Activated naive CD4-positive, alpha-beta T cell treated with Interleukin-2 at 50 U/mL for 16 hours (primary cell): Measurements from ENCODE around the gene GRM1.
"Not testable (repeated sequence)": the region's sequence is repeated elsewhere in the genome, so short reads cannot be mapped to it uniquely, and the experiment has no call there.

ENCODE experiments used
- DNase-seq: peaks from one replicate; pipeline ENCODE4 v3.0.0-alpha.2; 2020

Gene GRM1

GRCh38 chr6:146200176-146200575, 171.3 kb downstream of the GRM1 start:
- DNase-seq: no peak

GRCh38 chr6:146202570-146202969, 173.7 kb downstream of the GRM1 start:
- no peak for DNase-seq

DNA sequence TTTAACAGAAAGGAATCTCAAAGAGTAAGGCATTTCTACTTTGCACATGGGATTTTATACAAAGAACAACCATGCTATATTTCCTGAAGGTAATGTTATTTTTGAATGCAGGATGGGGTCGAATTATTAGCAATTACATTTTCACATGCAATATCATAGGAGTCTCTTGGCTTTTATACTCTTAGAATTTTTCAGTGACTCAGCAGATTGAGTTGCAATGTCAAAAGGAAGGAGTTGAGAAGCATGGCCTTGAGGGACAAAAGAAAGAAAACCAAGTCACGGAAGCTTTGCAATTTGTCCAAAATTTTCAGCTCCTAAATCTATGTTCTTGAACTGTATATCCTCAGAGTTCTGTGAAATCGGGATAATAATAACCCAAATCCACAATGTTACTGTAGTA, 181.1 kb downstream of the GRM1 start:
- no peak for DNase-seq

- DNase-seq: no peak
Measured at GRCh38 chr6:146210406-146211083, 181.7 kb downstream of the GRM1 start.

GRCh38 chr6:146211646-146212045, 182.8 kb downstream of the GRM1 start:
- DNase-seq: no peak

GRCh38 chr6:146212781-146213180, 183.9 kb downstream of the GRM1 start:
- DNase-seq: no peak

DNA sequence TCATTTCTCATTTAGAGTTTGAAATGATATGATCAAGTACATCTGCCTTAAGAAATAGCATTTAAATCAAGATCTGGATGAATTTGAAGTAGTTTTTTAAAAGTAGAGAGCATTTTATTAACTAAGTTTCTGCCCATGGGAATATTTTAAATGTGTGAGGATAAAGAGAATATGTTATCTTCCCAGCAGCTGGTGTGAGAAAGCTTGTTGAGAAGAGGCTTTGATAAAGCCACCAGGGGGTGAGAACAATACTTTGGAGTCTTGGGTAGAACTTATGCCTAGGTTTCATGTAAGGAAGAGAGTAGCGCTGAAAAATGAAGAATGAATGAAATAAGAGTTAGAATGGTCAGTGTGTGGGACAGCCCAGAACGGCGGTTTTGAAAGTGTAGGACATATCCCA, 190.2 kb downstream of the GRM1 start:
- no peak for DNase-seq

DNA sequence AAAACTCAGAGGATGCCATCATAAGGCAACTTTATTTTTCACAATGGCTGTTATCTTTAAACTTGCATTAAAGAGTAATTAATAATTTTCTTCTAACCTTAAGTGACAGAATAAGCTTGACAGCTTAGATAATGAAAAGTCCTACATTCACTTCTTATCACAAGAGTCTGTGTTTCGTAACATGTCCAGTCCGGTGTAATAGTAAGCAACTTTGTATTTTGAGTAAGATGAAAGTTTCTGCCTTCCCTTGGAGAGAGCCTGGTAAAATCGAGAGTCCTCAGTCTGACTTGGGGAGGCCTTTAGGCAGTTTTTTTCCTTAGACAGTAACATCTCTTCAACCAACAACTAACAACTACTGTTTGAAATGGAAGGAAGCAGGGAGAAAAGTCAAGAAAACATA, 195.6 kb downstream of the GRM1 start:
- DNase-seq: no peak

DNA sequence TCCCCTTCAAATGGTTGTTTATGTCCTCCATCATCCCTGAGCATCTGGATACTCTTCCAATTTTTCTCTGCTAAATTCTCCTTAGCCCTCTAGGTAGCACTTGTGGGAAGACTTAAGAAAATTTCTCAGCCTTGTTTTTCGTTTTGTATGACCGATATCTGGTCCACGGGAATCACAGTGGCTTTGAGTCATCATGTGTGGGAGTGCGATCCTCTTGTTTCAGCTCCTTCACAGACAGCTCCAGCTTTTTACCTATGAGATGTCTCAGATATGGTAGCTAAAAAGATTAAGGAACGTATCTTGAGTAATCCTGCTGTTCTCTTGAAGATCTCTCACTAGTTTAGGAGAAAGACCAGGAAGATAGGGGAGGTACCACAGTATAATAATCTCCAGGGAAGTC, 196.1 kb downstream of the GRM1 start:
- DNase-seq: no peak

- no peak for DNase-seq
Measured at GRCh38 chr6:146240322-146240721, 211.5 kb downstream of the GRM1 start.

- no peak for DNase-seq
Measured at GRCh38 chr6:146240807-146241206, 211.9 kb downstream of the GRM1 start.

- DNase-seq: not testable (repeated sequence)
Measured at GRCh38 chr6:146243646-146244045, 214.8 kb downstream of the GRM1 start.

DNA sequence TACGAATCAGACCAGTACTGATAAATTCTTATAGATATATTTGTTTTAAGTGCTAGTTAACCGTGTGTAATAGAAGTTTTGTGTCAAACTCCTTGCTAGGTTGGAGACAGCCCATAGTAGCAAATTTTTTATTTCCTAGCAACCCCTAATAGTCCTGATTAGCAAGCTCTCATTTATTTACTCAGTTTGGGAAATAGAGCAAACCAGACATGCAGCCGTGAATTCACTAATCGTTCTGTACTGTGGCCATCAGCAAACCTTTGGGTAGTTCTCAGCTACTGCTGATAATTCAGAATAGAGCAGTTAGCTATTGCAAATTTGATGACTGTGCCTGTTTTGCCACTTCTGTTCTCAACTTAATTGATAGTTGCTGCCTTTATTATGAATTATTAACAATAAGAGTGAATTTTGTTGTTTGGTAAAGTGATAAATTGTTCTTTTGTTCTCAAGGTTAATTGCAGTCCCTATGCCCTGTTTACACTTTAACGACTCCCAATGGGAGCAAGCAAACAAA, 215.8 kb downstream of the GRM1 start:
- no peak for DNase-seq

DNA sequence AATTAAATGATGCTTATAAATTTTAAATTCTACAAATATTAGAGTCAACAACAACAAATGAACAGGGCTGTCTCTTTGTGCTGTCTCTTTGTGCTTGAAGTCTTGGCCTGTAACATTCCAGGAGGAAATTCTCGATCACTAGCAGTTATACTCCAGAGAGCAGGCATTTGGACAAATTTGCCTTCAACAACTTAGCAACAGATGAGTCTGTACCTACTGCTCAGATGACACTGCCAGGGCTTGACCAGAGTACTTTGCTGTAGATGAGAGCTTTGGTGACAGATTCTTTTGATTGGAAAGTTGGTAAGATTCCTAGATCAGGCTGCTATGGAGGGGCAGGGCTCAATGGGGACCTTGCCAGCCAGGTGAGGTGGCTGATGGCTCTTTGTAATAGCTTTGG, 217.2 kb downstream of the GRM1 start:
- no peak for DNase-seq

DNA sequence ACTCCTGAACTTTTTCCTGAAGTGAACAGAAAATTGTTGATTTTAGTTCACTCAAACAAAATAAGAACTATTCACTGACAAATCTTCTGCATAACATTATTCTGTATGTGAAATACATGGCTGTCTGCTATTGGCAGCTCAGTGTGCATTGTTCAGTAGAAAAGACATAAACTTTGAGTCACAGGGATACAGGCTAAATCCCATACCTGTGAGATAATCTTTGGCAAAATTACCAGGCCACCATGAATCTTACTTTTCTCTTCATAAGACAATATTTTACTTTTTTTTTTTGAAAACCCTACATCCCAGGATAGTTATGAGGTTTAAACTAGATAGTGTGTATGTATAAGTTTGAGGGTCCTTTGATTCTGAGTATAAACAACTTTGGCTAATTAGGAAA, 224.8 kb downstream of the GRM1 start:
- DNase-seq: no peak

DNA sequence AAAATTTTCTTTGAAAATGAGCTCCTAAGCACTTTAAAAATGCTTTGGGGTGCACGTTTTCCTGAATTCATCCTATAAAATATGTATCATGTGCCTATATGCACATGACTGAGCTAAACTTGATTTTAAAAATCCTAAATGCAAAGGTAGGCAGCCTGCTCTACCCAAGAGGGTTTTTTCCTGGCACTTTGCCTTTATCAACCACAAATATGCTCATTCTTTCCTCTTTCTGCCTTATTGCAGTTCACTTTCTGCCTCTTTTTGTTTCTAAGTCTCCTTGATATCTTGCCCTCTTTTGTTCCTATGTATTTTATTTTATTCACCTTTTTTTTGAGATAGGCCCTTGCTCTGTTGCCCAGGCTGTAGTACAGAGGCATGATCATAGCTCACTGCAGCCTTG, 229.3 kb downstream of the GRM1 start:
- no peak for DNase-seq

DNA sequence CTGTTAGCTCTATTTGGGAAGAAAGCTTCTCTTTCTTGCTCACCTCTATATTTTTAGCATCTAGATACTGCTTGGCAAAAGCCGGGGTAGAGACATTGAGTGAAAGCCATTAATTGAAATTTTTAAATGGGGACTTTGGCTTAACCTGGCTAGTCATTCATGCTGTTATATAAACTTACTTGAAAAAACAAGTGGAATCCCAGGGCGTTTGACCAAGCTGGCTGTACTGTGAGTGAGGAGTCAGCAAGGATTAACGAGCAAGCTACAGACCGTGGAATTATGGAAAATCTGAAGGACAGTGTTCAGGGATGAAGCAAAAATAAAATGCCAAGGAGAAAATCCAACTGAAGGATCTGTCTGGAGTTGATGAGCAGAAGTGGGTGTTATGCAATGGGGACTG, 232.0 kb downstream of the GRM1 start:
- DNase-seq: no peak

DNA sequence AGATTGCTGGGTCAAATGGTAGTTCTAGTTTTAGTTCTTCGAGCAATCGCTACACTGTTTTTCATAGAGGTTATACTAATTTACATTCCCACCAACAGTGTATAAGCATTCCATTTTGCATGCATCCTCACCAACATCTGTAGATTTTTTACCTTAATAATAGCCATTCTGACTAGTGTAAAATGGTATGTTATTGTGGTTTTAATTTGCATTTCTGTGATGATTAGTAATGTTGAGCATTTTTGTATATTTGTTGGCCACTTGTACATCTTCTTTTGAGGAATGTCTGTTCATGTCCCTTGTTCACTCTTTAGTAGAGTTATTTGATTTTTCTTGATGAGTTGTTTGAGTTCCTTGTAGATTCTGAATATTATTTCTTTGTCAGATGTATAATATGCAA, 236.2 kb downstream of the GRM1 start:
- DNase-seq: no peak

GRCh38 chr6:146267447-146267846, 238.6 kb downstream of the GRM1 start:
- no peak for DNase-seq

GRCh38 chr6:146267946-146268345, 239.1 kb downstream of the GRM1 start:
- DNase-seq: no peak

- DNase-seq: no peak
Measured at GRCh38 chr6:146269482-146269881, 240.6 kb downstream of the GRM1 start.

GRCh38 chr6:146271163-146271562, 242.3 kb downstream of the GRM1 start:
- not testable (repeated sequence) for DNase-seq

- no peak for DNase-seq
Measured at GRCh38 chr6:146273490-146273889, 244.6 kb downstream of the GRM1 start.

DNA sequence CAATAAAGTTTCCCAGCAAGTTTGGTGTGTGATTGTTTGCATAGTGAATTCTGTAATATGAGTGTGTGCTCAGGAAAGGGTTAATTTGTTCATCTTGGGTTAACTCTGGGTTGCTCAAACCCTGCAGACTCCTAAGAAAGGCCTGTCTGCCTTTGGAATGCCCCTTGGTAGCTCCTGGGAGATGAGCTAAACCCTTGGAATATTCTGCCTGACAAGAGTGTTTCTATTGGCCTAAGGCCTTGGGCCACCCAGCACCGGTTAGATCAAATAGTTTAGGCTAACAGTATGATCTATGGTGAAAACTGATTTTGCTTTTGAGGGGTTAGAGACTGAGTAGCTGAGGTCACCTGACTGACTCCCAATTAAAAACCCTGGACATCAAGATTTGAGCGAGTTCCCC, 248.3 kb downstream of the GRM1 start:
- DNase-seq: no peak

DNA sequence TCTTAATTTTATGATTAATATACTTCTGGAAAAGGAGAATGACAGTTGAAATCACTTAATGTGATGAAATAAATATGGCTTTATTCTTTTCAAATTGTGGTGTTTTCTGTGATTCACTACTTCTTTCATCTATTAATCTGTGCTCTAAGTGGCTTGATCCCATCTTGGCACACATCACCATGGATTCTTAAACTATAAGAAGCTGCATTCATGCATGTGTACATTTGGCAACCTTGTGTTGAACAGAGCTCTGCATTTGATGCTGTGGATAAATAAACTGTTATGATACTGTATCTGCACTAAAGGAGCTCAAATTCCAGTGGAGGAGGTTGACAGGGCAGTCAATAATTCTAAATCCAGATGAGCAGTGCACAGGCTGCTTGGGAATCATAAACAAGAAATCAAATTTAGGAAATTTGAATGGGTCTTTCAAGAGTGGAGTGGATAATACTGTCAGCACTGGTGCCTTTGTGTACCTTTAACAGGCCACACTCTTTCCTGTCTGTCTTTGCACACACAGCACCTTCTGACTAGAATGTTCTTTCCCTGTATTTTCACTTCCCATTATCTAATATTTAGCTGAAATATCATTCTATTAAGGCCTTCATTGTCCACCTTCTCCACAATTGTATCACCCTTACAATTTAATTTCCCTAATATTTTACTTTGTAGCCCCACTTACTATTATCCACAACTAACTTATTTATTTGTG, 252.9 kb downstream of the GRM1 start:
- DNase-seq: no peak
